K562 (cell line): ENCODE results near the gene RGS7. TPM values are rescaled to one million over a fixed set of nuclear protein-coding genes. Genes with fewer than 3 reads are reported as not detected.

Source experiments
- ATAC-seq: fragments of 200-7000 bp; cut with Tn5 transposase; 3 replicates; pipeline ENCODE4 v1.9.1; 2020; ENCODE audit warnings: moderate library complexity
- BruUV-seq: library from RNA; stranded (reverse); fragments of 400-500 nt; replicated peaks from 2 replicates; lab custom pipeline; 2021; lab: Mats Ljungman, UMichigan
- CTCF ChIA-PET: fragments of 300-600 bp; formaldehyde crosslinking; extraction: SDS; loops from one replicate; lab custom pipeline; 2021; ENCODE audit warnings: low intra/inter-chr PET ratio; lab: Yijun Ruan, JAX
- POLR2A ChIA-PET: fragments of 300-600, 350-650 bp; sonication (Branson Sonifier 250); formaldehyde crosslinking; extraction: SDS; loops from one replicate; lab custom pipeline; 2021; ENCODE audit warnings: antibody characterized with exemption, inconsistent platforms; lab: Yijun Ruan, JAX
- DNase-seq, 4 experiments: peaks; one replicate each; pipeline versions ENCODE4 v3.0.0 to v3.0.0-alpha.2; 2011 to 2018; ENCODE audit warnings: low spot score in 3 of 4, mixed read lengths in 3 of 4; ENCODE audit errors: extremely low read depth in 1 of 4
- FAIRE-seq: peaks from 2 replicates; lab custom pipeline; 2011; peaks lifted over from hg19 to GRCh38; lab: Jason Lieb, UNC
- H2AFZ ChIP-seq: 2 replicates; pipeline ENCODE4 v1.6.0; 2011; ENCODE audit warnings: low read depth, low read length, control low read depth, inconsistent platforms
- H3K27ac ChIP-seq: fragments of 200-600 bp; 3 replicates; pipeline ENCODE4 v1.8.0; 2011; ENCODE audit warnings: low read depth, mild to moderate bottlenecking, control low read depth, inconsistent platforms, low read length, moderate library complexity, mixed read lengths; ENCODE audit errors: extremely low read depth
- H3K27me3 ChIP-seq, 2 experiments: fragments of 300-600 bp in 1 of 2; 2 replicates in 1 of 2; 3 replicates in 1 of 2; pipeline versions ENCODE4 v1.6.0 to v1.8.0; 2011; ENCODE audit warnings: inconsistent platforms in 2 of 2, low read length in 2 of 2, mild to moderate bottlenecking in 1 of 2, mixed read lengths in 1 of 2, moderate library complexity in 1 of 2; ENCODE audit not compliant: control insufficient read depth in 2 of 2, insufficient read depth in 2 of 2
- H3K36me3 ChIP-seq: fragments of 300-600 bp; 3 replicates; pipeline ENCODE4 v1.8.0; 2011; ENCODE audit warnings: mild to moderate bottlenecking, low read length, inconsistent platforms; ENCODE audit not compliant: control insufficient read depth, insufficient read depth
- H3K4me1 ChIP-seq, 2 experiments: fragments of 200-600 bp in 1 of 2; replicated peaks in 1 of 2; 2 replicates in 1 of 2; 3 replicates in 1 of 2; pipeline versions ENCODE4 v1.5.1 to v1.8.0; 2011; ENCODE audit warnings: inconsistent platforms in 2 of 2, low read length in 2 of 2, mild to moderate bottlenecking in 1 of 2, mixed read lengths in 1 of 2, moderate library complexity in 1 of 2; ENCODE audit not compliant: control insufficient read depth in 2 of 2, insufficient read depth in 2 of 2
- H3K4me2 ChIP-seq: 2 replicates; pipeline ENCODE4 v1.6.1; 2011; ENCODE audit warnings: low read length, control low read depth, inconsistent platforms, mixed read lengths; ENCODE audit not compliant: insufficient read depth
- H3K4me3 ChIP-seq: fragments of 200-600 bp; sonication (generic), shearing (Covaris generic); 2 replicates; pipeline ENCODE4 v1.5.1; 2016; ENCODE audit warnings: control low read depth, inconsistent platforms
- H3K79me2 ChIP-seq: fragments of 200-600 bp; 3 replicates; pipeline ENCODE4 v1.8.0; 2011; ENCODE audit warnings: low read length, inconsistent platforms; ENCODE audit not compliant: control insufficient read depth, insufficient read depth
- H3K9ac ChIP-seq, 2 experiments: 2 replicates each; pipeline versions ENCODE4 v1.6.0 to v1.6.1; 2011; ENCODE audit warnings: low read depth in 2 of 2, low read length in 2 of 2, control low read depth in 1 of 2, inconsistent platforms in 1 of 2, mild to moderate bottlenecking in 1 of 2, mixed read lengths in 1 of 2; ENCODE audit not compliant: insufficient read depth in 1 of 2
- H3K9me1 ChIP-seq: one replicate; pipeline ENCODE4 v1.6.0; 2011; ENCODE audit warnings: inconsistent platforms, mild to moderate bottlenecking, low read length, moderate library complexity; ENCODE audit not compliant: control insufficient read depth, insufficient read depth
- H3K9me3 ChIP-seq: replicated peaks from 2 replicates; pipeline ENCODE4 v1.5.1; 2011; ENCODE audit warnings: low read depth, low read length, inconsistent platforms; ENCODE audit not compliant: control insufficient read depth, insufficient read depth
- H4K20me1 ChIP-seq: replicated peaks from 2 replicates; pipeline ENCODE4 v1.6.1; 2011; ENCODE audit warnings: low read length, inconsistent platforms, mixed read lengths; ENCODE audit not compliant: control insufficient read depth, insufficient read depth
- BRF1 ChIP-seq: IDR thresholded peaks from 3 replicates; pipeline ENCODE4 v1.6.1; 2011; ENCODE audit warnings: borderline replicate concordance, mild to moderate bottlenecking; ENCODE audit not compliant: insufficient read length; ENCODE audit errors: extremely low read depth
- C11orf30 ChIP-seq: fragments of 450-650 bp; IDR thresholded peaks from 2 replicates; pipeline ENCODE4 v1.6.1; 2016; ENCODE audit warnings: low read depth, mild to moderate bottlenecking
- CCAR2 ChIP-seq: fragments of 200-400 bp; formaldehyde crosslinking; IDR thresholded peaks from 2 replicates; pipeline ENCODE4 v1.6.1; 2017; ENCODE audit warnings: mild to moderate bottlenecking, low read depth, low read length
- CHD2 ChIP-seq: IDR thresholded peaks from 2 replicates; pipeline ENCODE4 v1.6.1; 2011; ENCODE audit warnings: low read depth, low read length
- DPF2 ChIP-seq: fragments of 450-650 bp; IDR thresholded peaks from 2 replicates; pipeline ENCODE4 v1.6.1; 2016
- ERF ChIP-seq: fragments of 450-650 bp; formaldehyde crosslinking; IDR thresholded peaks from 2 replicates; pipeline ENCODE4 v1.4.0; 2020; ENCODE audit warnings: mild to moderate bottlenecking, mixed read lengths
- GTF2F1 ChIP-seq: IDR thresholded peaks from 2 replicates; pipeline ENCODE4 v1.6.1; 2011; ENCODE audit warnings: low read depth, low read length, improper control_type of control experiment
- ILK ChIP-seq: fragments of 450-650 bp; IDR thresholded peaks from 2 replicates; pipeline ENCODE4 v1.6.1; 2016; ENCODE audit warnings: missing genetic modification characterization, low read depth, mild to moderate bottlenecking, missing compliant biosample characterization, moderate library complexity, borderline replicate concordance
- PRMT5 ChIP-seq: sonication (generic); formaldehyde crosslinking; IDR thresholded peaks from 2 replicates; pipeline ENCODE4 v1.5.0; 2020; ENCODE audit warnings: missing genetic modification reagents
- TEAD1 ChIP-seq, 2 experiments: fragments of 450-650 bp in 1 of 2; sonication (generic) in 1 of 2; formaldehyde crosslinking; IDR thresholded peaks; 2 replicates each; pipeline versions ENCODE4 v1.4.0 to v1.8.0; 2020 to 2022; ENCODE audit warnings: mild to moderate bottlenecking in 2 of 2, missing genetic modification reagents in 1 of 2
- ZNF140 ChIP-seq: fragments of 250-450 bp; sonication (Bioruptor Pico); IDR thresholded peaks from 2 replicates; pipeline ENCODE4 v1.8.0; 2021; ENCODE audit warnings: moderate library complexity, mild to moderate bottlenecking, inconsistent platforms
- ZNF282 ChIP-seq: sonication (generic); formaldehyde crosslinking; IDR thresholded peaks from 2 replicates; pipeline ENCODE4 v1.8.1; 2023; ENCODE audit warnings: missing genetic modification reagents
- ZNF785 ChIP-seq: fragments of 250-450 bp; sonication (Bioruptor Pico); IDR thresholded peaks from 2 replicates; pipeline ENCODE4 v1.4.0; 2020; ENCODE audit warnings: mild to moderate bottlenecking
- in situ Hi-C: fragments of 300-500 bp; cut with MboI; formaldehyde crosslinking; loops from 4 replicates; pipeline ENCODE4 v1.15.0; 2018; ENCODE audit warnings: inconsistent platforms, mixed read lengths
- intact Hi-C: fragments of 100-400 bp; cut with micrococcal nuclease; formaldehyde crosslinking; loops from 2 replicates; pipeline ENCODE4 v1.14.2; 2022
- polyA plus RNA-seq, 8 experiments: library from polyadenylated mRNA; depleted of rRNA in 4 of 8; stranded (reverse) in 5 of 8; unstranded in 3 of 8; fragments of >200 nt; fragmentation: Nextera tagmentation in 2 of 8; fragmentation: Illumina TruSeq in 1 of 8; extraction: Ambion mirVana in 2 of 8; extraction: Trizol in 1 of 8; gene quantifications; 2 replicates each; pipeline versions ENCODE4 v1.2.1 to v1.2.3, GENCODE V29; 2011 to 2014; ENCODE audit warnings: inconsistent platforms in 1 of 8, missing spikeins in 1 of 8
- total RNA-seq, 7 experiments: library from RNA; depleted of rRNA in 6 of 7; stranded (reverse); fragments of >200 nt in 6 of 7; fragmentation: Illumina TruSeq in 2 of 7; extraction: Trizol in 2 of 7; gene quantifications; 2 replicates each; pipeline versions ENCODE4 v1.2.1 to v1.2.3, GENCODE V29; 2011 to 2021; ENCODE audit warnings: low replicate concordance in 1 of 7
- TF ChIP-seq, protein P1 (sequence below): sonication (generic); formaldehyde crosslinking; IDR thresholded peaks from 2 replicates; pipeline ENCODE4 v1.8.0; 2023; ENCODE audit warnings: missing genetic modification reagents, mild to moderate bottlenecking, borderline replicate concordance
- TF ChIP-seq, protein P2 (sequence below): fragments of 450-650 bp; IDR thresholded peaks from 2 replicates; pipeline ENCODE4 v1.7.1; 2018; ENCODE audit warnings: mild to moderate bottlenecking, low read depth; ENCODE audit not compliant: partially characterized antibody
- TF ChIP-seq, protein P3 (sequence below): fragments of 450-650 bp; formaldehyde crosslinking; IDR thresholded peaks from 2 replicates; pipeline ENCODE4 v1.4.0; 2022; ENCODE audit warnings: missing genetic modification characterization

RGS7 gene
- total and polyA plus RNA-seq, 9 of the 15 experiments (the other 6 are each of a cell fraction or from before 2014, with no cell fraction given): not detected

DNA sequence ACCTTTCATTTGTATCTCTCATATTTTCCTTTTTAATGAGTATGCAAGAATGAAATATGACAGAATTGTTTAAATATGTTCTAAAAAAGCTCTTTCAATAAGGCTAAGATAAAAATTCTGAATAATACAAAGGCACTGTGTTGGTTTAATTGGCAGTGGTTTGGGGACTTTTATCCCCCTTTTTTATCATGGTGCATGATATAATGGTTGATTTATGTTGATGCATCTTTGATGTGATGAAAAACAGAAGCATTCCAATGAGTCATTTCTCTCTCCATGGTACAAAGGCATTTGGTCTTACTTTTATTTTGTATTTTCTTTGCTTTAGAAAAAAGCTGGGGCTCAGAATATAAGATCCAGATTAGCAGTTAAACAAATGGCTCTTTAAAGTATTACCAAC lies 617.9 kb downstream of the RGS7 start:
- H4K20me1 ChIP-seq: no peaks in the 10 kb centered on the region
- no peak for DNase-seq
- H3K27me3 ChIP-seq: no peaks in the 10 kb centered on the region
- no peak overlapping the region for H3K27ac ChIP-seq
- H3K36me3 ChIP-seq: no peaks in the 10 kb centered on the region
- no TSS peak for BruUV-seq
- no peak for ATAC-seq
- in situ Hi-C loops: loop anchor here (25.0 kb wide), 1 partner anchor 1273 kb away; no protein-coding TSS in a partner anchor
- intact Hi-C loops: no loop called here
- H3K4me3 ChIP-seq: no peak overlapping the region
- POLR2A ChIA-PET: no interaction called here
- CTCF ChIA-PET: no interaction called here
- H2AFZ ChIP-seq: no peak overlapping the region
- H3K79me2 ChIP-seq: no peaks in the 10 kb centered on the region
- no peaks in the 10 kb centered on the region; the same call in 1 of the 2 replicates for H3K9me3 ChIP-seq
- no peak overlapping the region for H3K9ac ChIP-seq
- FAIRE-seq: peak; percentile 35
- H3K4me1 ChIP-seq: no peaks in the 10 kb centered on the region
- H3K9me1 ChIP-seq: no peaks in the 10 kb centered on the region
- no peak overlapping the region for H3K4me2 ChIP-seq
- TF ChIP-seq ERF (CRISPR knock-in tag): no peak
- no peak for TF ChIP-seq ZNF282 (CRISPR knock-in tag)
- no peak for TF ChIP-seq CCAR2
- TF ChIP-seq ZNF140 (CRISPR knock-in tag): no peak
- TF ChIP-seq DPF2: no peak
- TF ChIP-seq C11orf30: no peak
- TF ChIP-seq, protein P1, sequence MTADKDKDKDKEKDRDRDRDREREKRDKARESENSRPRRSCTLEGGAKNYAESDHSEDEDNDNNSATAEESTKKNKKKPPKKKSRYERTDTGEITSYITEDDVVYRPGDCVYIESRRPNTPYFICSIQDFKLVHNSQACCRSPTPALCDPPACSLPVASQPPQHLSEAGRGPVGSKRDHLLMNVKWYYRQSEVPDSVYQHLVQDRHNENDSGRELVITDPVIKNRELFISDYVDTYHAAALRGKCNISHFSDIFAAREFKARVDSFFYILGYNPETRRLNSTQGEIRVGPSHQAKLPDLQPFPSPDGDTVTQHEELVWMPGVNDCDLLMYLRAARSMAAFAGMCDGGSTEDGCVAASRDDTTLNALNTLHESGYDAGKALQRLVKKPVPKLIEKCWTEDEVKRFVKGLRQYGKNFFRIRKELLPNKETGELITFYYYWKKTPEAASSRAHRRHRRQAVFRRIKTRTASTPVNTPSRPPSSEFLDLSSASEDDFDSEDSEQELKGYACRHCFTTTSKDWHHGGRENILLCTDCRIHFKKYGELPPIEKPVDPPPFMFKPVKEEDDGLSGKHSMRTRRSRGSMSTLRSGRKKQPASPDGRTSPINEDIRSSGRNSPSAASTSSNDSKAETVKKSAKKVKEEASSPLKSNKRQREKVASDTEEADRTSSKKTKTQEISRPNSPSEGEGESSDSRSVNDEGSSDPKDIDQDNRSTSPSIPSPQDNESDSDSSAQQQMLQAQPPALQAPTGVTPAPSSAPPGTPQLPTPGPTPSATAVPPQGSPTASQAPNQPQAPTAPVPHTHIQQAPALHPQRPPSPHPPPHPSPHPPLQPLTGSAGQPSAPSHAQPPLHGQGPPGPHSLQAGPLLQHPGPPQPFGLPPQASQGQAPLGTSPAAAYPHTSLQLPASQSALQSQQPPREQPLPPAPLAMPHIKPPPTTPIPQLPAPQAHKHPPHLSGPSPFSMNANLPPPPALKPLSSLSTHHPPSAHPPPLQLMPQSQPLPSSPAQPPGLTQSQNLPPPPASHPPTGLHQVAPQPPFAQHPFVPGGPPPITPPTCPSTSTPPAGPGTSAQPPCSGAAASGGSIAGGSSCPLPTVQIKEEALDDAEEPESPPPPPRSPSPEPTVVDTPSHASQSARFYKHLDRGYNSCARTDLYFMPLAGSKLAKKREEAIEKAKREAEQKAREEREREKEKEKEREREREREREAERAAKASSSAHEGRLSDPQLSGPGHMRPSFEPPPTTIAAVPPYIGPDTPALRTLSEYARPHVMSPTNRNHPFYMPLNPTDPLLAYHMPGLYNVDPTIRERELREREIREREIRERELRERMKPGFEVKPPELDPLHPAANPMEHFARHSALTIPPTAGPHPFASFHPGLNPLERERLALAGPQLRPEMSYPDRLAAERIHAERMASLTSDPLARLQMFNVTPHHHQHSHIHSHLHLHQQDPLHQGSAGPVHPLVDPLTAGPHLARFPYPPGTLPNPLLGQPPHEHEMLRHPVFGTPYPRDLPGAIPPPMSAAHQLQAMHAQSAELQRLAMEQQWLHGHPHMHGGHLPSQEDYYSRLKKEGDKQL (CRISPR knock-in tag): no peak
- no peak for TF ChIP-seq BRF1
- TF ChIP-seq ZNF785 (CRISPR knock-in tag): no peak
- TF ChIP-seq, protein P2, sequence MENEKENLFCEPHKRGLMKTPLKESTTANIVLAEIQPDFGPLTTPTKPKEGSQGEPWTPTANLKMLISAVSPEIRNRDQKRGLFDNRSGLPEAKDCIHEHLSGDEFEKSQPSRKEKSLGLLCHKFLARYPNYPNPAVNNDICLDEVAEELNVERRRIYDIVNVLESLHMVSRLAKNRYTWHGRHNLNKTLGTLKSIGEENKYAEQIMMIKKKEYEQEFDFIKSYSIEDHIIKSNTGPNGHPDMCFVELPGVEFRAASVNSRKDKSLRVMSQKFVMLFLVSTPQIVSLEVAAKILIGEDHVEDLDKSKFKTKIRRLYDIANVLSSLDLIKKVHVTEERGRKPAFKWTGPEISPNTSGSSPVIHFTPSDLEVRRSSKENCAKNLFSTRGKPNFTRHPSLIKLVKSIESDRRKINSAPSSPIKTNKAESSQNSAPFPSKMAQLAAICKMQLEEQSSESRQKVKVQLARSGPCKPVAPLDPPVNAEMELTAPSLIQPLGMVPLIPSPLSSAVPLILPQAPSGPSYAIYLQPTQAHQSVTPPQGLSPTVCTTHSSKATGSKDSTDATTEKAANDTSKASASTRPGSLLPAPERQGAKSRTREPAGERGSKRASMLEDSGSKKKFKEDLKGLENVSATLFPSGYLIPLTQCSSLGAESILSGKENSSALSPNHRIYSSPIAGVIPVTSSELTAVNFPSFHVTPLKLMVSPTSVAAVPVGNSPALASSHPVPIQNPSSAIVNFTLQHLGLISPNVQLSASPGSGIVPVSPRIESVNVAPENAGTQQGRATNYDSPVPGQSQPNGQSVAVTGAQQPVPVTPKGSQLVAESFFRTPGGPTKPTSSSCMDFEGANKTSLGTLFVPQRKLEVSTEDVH: no peak
- TF ChIP-seq TEAD1 (CRISPR knock-in tag; IDR thresholded peaks at IDR 0.05): no peak
- TF ChIP-seq GTF2F1: no peak
- no peak for TF ChIP-seq ILK
- TF ChIP-seq CHD2: no peak
- TF ChIP-seq, protein P3, sequence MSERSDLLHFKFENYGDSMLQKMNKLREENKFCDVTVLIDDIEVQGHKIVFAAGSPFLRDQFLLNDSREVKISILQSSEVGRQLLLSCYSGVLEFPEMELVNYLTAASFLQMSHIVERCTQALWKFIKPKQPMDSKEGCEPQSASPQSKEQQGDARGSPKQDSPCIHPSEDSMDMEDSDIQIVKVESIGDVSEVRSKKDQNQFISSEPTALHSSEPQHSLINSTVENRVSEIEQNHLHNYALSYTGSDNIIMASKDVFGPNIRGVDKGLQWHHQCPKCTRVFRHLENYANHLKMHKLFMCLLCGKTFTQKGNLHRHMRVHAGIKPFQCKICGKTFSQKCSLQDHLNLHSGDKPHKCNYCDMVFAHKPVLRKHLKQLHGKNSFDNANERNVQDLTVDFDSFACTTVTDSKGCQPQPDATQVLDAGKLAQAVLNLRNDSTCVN: no peak
- no peak for TF ChIP-seq PRMT5 (CRISPR knock-in tag)
